Measurements from ENCODE around the gene CUX1.

- TF ChIP-seq YY1 (IDR thresholded peaks at IDR 0.05; ENCODE audit: insufficient read depth, insufficient read length) (no peak), ZNF274 (IDR thresholded peaks at IDR 0.05; ENCODE audit: low read depth, low read length) (no peak)
These were observed 479.1 kb downstream of the CUX1 start for GRCh38 chr7:102296514-102296913.

Measured in NT2/D1 (cell line).